Subcutaneous adipose tissue (tissue), 4 donors: Measurements from ENCODE around the gene ARIH2. TPM values are rescaled to one million over a fixed set of nuclear protein-coding genes. Genes with fewer than 3 reads are reported as not detected.

Experiments used
- CTCF ChIP-seq: fragments of 450-650 bp; IDR thresholded peaks from one replicate; pipeline ENCODE4 v1.5.1; 2016; ENCODE audit warnings: low read depth, mild to moderate bottlenecking, control low read depth, antibody characterized with exemption, moderate library complexity
- total RNA-seq, 4 donors: library from RNA; depleted of rRNA; stranded (reverse); fragments of >200 nt; gene quantifications; one replicate each; pipeline ENCODE4 v1.1.0, GENCODE V29; 2016

The ARIH2 gene
- total RNA-seq, 4 donors from 2014 or later = 63.4 to 110 (median 80.2) TPM

- TF ChIP-seq CTCF = no peak
Measured at GRCh38 chr3:48980295-48980694, 61.7 kb downstream of the ARIH2 start.

DNA sequence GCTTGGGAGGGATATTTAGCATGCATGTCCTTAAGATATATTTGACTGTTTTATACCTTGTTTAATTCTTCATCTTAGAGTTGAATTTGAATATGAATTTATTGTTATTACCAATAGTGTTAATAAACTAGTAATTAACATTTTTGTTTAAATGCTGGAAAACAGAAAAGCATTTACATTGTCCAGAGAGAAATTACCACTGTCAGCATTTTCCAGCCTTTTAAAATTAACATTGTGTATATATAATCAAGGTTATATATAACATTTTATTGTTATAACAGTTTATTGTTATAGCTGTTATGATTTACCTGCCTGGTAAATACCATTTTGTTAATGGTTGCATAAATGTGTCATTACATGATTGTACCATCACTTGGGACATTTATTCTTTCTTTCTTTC is 63.4 kb downstream of the ARIH2 start:
- no peak for TF ChIP-seq CTCF

DNA sequence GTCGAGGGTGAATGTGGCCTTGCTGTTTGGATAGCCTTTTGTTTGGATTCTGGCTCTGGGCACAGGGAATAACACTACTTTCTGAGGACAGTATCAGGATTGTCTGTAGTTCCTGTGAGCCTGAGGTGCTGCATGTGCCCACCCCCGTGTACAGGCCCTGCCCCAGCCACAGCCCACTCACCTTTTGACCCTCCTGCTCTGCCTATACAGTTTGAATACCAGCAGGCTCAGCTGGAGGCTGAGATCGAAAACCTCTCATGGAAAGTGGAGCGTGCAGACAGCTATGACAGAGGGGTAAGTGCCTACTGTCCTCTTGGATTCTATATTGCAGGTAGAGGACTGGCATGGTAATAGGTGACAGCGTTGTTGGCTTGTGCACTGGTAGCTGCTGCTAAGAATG is 64.0 kb downstream of the ARIH2 start:
- TF ChIP-seq CTCF = no peak

- TF ChIP-seq CTCF = no peak
Measured at GRCh38 chr3:48983096-48983495, 64.5 kb downstream of the ARIH2 start.

GRCh38 chr3:48984663-48985062 is 66.0 kb downstream of the ARIH2 start:
- TF ChIP-seq CTCF = no peak

DNA sequence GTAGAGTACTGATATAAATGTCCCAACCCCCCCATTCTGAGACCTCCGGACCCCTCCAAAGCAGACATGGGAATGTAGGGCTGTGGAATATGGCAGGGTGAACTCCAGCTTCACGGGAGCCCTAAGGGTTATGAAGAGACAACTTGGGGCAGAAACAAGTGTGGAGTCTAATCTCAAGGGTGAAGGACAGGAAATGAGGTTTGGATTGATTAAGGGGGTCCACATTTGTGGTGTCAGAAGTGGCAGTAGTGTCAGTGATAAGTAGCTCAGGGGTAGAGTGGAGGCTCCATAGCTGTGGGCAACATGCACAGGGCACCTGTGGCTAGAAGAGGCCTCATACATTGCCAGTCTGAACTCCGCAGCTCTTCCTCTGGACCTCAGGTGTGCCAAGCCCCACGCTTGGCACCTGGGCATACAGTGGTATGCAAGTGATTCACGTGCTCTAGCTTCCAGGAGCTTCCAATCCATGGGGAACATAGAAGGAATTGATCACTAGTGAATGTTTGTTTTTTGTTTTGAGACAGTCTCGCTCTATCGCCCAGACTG is 67.3 kb downstream of the ARIH2 start:
- no peak for TF ChIP-seq CTCF

- no peak for TF ChIP-seq CTCF
Measured at GRCh38 chr3:48989126-48989795, 70.6 kb downstream of the ARIH2 start.
